CD4-positive, CD25-positive, alpha-beta regulatory T cell (primary cell): ENCODE measurements around the gene NHP2. TPM values are rescaled to one million over a fixed set of nuclear protein-coding genes. Genes with fewer than 3 reads are reported as not detected.

Source experiments
- ATAC-seq, 2 donors: fragments of 150-1000 bp; cut with Tn5 transposase; one replicate each; pipeline ENCODE4 v1.10.0; 2021; ENCODE audit warnings: low read depth in 2 of 2, moderate number of reproducible peaks in 2 of 2, moderate library complexity in 1 of 2
- DNase-seq, 3 donors: peaks; one replicate each; pipeline versions ENCODE4 v3.0.0 to v3.0.0-alpha.2; 2012 to 2022; ENCODE audit warnings: mixed read lengths in 1 of 3
- H3K27ac ChIP-seq: one replicate; pipeline ENCODE4 v1.7.0; 2013; ENCODE audit warnings: mild to moderate bottlenecking, low read length; ENCODE audit not compliant: insufficient read depth, poor library complexity, severe bottlenecking
- H3K27me3 ChIP-seq: one replicate; pipeline ENCODE4 v1.7.0; 2013; ENCODE audit warnings: low read length; ENCODE audit not compliant: control insufficient read depth, insufficient read depth
- H3K36me3 ChIP-seq: one replicate; pipeline ENCODE4 v1.7.0; 2013; ENCODE audit warnings: mild to moderate bottlenecking, low read length, moderate library complexity; ENCODE audit not compliant: control insufficient read depth, insufficient read depth
- H3K4me1 ChIP-seq: 2 replicates; pipeline ENCODE4 v1.7.0; 2013; ENCODE audit warnings: mild to moderate bottlenecking, low read length; ENCODE audit not compliant: insufficient read depth, control insufficient read depth, poor library complexity, severe bottlenecking
- H3K4me3 ChIP-seq: one replicate; pipeline ENCODE4 v1.7.0; 2013; ENCODE audit warnings: low read depth, mild to moderate bottlenecking, low read length, moderate library complexity
- H3K9me3 ChIP-seq, 2 experiments: 1 replicate in 1 of 2; 2 replicates in 1 of 2; pipeline ENCODE4 v1.7.0; 2013; ENCODE audit warnings: low read length in 2 of 2, mild to moderate bottlenecking in 1 of 2, moderate library complexity in 1 of 2; ENCODE audit not compliant: control insufficient read depth in 2 of 2
- H3K27ac Mint-ChIP-seq, 3 donors: one replicate each; pipeline ENCODE4 v1.8.0; 2020 to 2022; ENCODE audit warnings: mild to moderate bottlenecking in 3 of 3, mixed read lengths in 3 of 3, moderate library complexity in 2 of 3
- H3K27me3 Mint-ChIP-seq: one replicate; pipeline ENCODE4 v1.8.0; 2022; ENCODE audit warnings: mild to moderate bottlenecking, mixed read lengths
- H3K36me3 Mint-ChIP-seq: one replicate; pipeline ENCODE4 v1.8.0; 2020; ENCODE audit warnings: mixed read lengths
- H3K4me1 Mint-ChIP-seq, 4 donors: one replicate each; pipeline ENCODE4 v1.8.0; 2020 to 2022; ENCODE audit warnings: mixed read lengths in 4 of 4, mild to moderate bottlenecking in 1 of 4
- H3K4me3 Mint-ChIP-seq, 4 donors: one replicate each; pipeline ENCODE4 v1.8.0; 2020 to 2022; ENCODE audit warnings: mild to moderate bottlenecking in 4 of 4, mixed read lengths in 4 of 4, moderate library complexity in 3 of 4
- H3K9me3 Mint-ChIP-seq, 7 donors: one replicate each; pipeline ENCODE4 v1.8.0; 2020 to 2022; ENCODE audit warnings: mixed read lengths in 7 of 7, mild to moderate bottlenecking in 3 of 7, moderate library complexity in 2 of 7
- polyA plus RNA-seq, 4 donors: library from polyadenylated mRNA; unstranded; fragments of 300-500 nt; fragmentation: Illumina TruSeq; gene quantifications; one replicate each; pipeline ENCODE4 v1.2.3, GENCODE V29; 2021
- total RNA-seq: library from RNA; stranded (reverse); gene quantifications from one replicate; pipeline ENCODE4 v1.2.3, GENCODE V29; 2022

Gene NHP2
- total and polyA plus RNA-seq, 5 donors from 2014 or later: 43.7 to 198 (median 167) TPM

- Histone ChIP-seq H3K27me3 (no peaks in the 10 kb centered on the region), H3K9me3 (no peaks in the 10 kb centered on the region), H3K27ac (no peak overlapping the region), H3K4me1 (peaks cover 24% of the 10 kb centered on the region), H3K4me3 (no peak overlapping the region), H3K36me3 (no peaks in the 10 kb centered on the region)
- Mint-ChIP-seq H3K4me1 (peaks cover 0 to 14% (median 6%) of the 10 kb centered on the region in 4 donors), H3K9me3 (no peaks in the 10 kb centered on the region), H3K36me3 (no peaks in the 10 kb centered on the region), H3K4me3 (peak overlapping the region in 2 of 4 donors; percentile 36 to 64), H3K27ac (peak overlapping the region in 1 of 3 donors; percentile 66), H3K27me3 (peaks cover 5% of the 10 kb centered on the region)
- ATAC-seq (no peak), DNase-seq (no peak)
These were observed 32.1 kb downstream of the NHP2 start for GRCh38 chr5:178121391-178122276.

- Histone ChIP-seq H3K9me3 (no peaks in the 10 kb centered on the region), H3K27ac (no peak overlapping the region), H3K27me3 (no peaks in the 10 kb centered on the region), H3K36me3 (no peaks in the 10 kb centered on the region), H3K4me1 (peaks cover 33% of the 10 kb centered on the region), H3K4me3 (no peak overlapping the region)
- H3K9me3 Mint-ChIP-seq: no peaks in the 10 kb centered on the region
- peak; percentile 92 for ATAC-seq
- no peaks in the 10 kb centered on the region for H3K36me3 Mint-ChIP-seq
- H3K4me1 Mint-ChIP-seq: peaks cover 0 to 22% (median 11%) of the 10 kb centered on the region in 4 donors
- H3K27me3 Mint-ChIP-seq: peaks cover 8% of the 10 kb centered on the region
- H3K27ac Mint-ChIP-seq: peak overlapping the region in 1 of 3 donors; percentile 66
- DNase-seq: peak; percentile 62 to 91 (median 82)
- H3K4me3 Mint-ChIP-seq: peak overlapping the region in 3 of 4 donors; percentile 11 to 82 (median 64)
These were observed 32.9 kb downstream of the NHP2 start for GRCh38 chr5:178120607-178121357.

- no peak overlapping the region for H3K4me3 ChIP-seq
- Mint-ChIP-seq H3K36me3 (no peaks in the 10 kb centered on the region), H3K9me3 (no peaks in the 10 kb centered on the region), H3K27me3 (peaks cover 9% of the 10 kb centered on the region), H3K4me3 (no peak overlapping the region), H3K4me1 (peaks cover 0 to 29% (median 13%) of the 10 kb centered on the region in 4 donors), H3K27ac (no peak overlapping the region)
- ATAC-seq: no peak
- no peak overlapping the region for H3K27ac ChIP-seq
- H3K27me3 ChIP-seq: no peaks in the 10 kb centered on the region
- H3K4me1 ChIP-seq: peaks cover 40% of the 10 kb centered on the region
- H3K36me3 ChIP-seq: no peaks in the 10 kb centered on the region
- no peaks in the 10 kb centered on the region for H3K9me3 ChIP-seq
- no peak for DNase-seq
These were observed 33.6 kb downstream of the NHP2 start for GRCh38 chr5:178119915-178120606.

DNA sequence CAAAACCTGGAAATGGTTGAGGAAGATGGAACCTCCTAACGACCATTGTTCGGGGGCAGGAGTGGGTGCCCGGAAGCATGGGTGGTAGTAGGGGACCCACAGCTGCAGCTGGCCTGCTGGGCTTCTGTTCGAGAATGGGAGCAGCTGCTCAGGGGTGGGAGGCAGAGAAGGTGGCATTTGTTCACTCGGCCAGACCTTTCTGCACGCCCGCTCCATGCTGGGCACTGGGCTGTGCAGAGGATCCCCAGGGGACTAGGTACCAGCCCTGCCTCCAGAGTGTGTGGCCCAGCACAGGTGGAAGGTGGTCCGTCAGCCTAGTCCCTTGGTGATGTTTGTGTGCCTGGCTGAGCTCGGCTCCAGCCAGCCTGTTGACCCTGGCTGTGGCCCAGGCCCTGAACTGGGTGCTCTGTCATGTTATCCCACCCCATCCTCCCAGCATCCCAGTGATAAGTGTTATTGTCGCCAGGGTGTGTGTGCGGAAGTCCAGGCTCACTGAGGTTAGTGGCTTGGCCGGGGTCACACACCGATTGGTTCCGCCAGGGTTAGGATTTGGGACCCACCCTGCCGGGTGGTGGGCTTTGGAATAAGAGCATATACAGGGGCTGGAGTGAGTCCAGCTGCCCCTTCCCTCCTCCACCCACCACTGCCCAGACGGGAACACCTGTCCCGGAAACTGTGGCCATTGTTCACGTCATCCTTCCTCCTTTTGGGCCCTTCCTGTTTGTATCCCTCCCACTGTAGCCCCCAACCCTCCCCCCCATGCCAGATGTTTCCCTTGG lies 35.6 kb downstream of the NHP2 start:
- Mint-ChIP-seq H3K4me1 (peaks cover 0 to 39% (median 21%) of the 10 kb centered on the region in 4 donors), H3K36me3 (no peaks in the 10 kb centered on the region), H3K4me3 (no peak overlapping the region), H3K27me3 (peaks cover 18% of the 10 kb centered on the region), H3K27ac (no peak overlapping the region), H3K9me3 (no peaks in the 10 kb centered on the region)
- H3K27ac ChIP-seq: no peak overlapping the region
- no peaks in the 10 kb centered on the region for H3K36me3 ChIP-seq
- H3K27me3 ChIP-seq: no peaks in the 10 kb centered on the region
- H3K9me3 ChIP-seq: no peaks in the 10 kb centered on the region
- ATAC-seq: no peak
- H3K4me1 ChIP-seq: peaks cover 55% of the 10 kb centered on the region
- no peak for DNase-seq
- no peak overlapping the region for H3K4me3 ChIP-seq

GRCh38 chr5:178116143-178116885 lies 37.4 kb downstream of the NHP2 start:
- Histone ChIP-seq H3K27ac (peak overlapping the region; percentile 33), H3K4me3 (peak overlapping the region; percentile 13), H3K4me1 (peaks cover 57% of the 10 kb centered on the region), H3K9me3 (no peaks in the 10 kb centered on the region), H3K27me3 (no peaks in the 10 kb centered on the region), H3K36me3 (no peaks in the 10 kb centered on the region)
- DNase-seq (peak; percentile 54 to 78 (median 60)), ATAC-seq (peak; percentile 28 to 33)
- peaks cover 23% of the 10 kb centered on the region for H3K27me3 Mint-ChIP-seq
- H3K36me3 Mint-ChIP-seq: no peaks in the 10 kb centered on the region
- H3K4me3 Mint-ChIP-seq: peak overlapping the region; percentile 52 to 83 (median 78)
- peak overlapping the region in 2 of 3 donors; percentile 79 to 87 for H3K27ac Mint-ChIP-seq
- peaks cover 0 to 46% (median 30%) of the 10 kb centered on the region in 4 donors for H3K4me1 Mint-ChIP-seq
- no peaks in the 10 kb centered on the region for H3K9me3 Mint-ChIP-seq

- no peaks in the 10 kb centered on the region for H3K27me3 ChIP-seq
- H3K4me1 Mint-ChIP-seq: peaks cover 0 to 42% (median 31%) of the 10 kb centered on the region in 4 donors
- H3K4me1 ChIP-seq: peaks cover 51% of the 10 kb centered on the region
- H3K9me3 Mint-ChIP-seq: no peaks in the 10 kb centered on the region
- peak overlapping the region in 1 of 4 donors; percentile 46 for H3K4me3 Mint-ChIP-seq
- H3K27me3 Mint-ChIP-seq: peaks cover 23% of the 10 kb centered on the region
- DNase-seq (no peak), ATAC-seq (no peak)
- H3K9me3 ChIP-seq: no peaks in the 10 kb centered on the region
- no peaks in the 10 kb centered on the region for H3K36me3 ChIP-seq
- no peak overlapping the region for H3K4me3 ChIP-seq
- H3K27ac ChIP-seq: no peak overlapping the region
- peak overlapping the region in 1 of 3 donors; percentile 26 for H3K27ac Mint-ChIP-seq
- H3K36me3 Mint-ChIP-seq: no peaks in the 10 kb centered on the region
These were observed 37.9 kb downstream of the NHP2 start for GRCh38 chr5:178115814-178116142.
